ENCODE data around the gene APOB. TPM values are rescaled to one million over a fixed set of nuclear protein-coding genes. Genes with fewer than 3 reads are reported as not detected.

The APOB gene
- total and polyA plus RNA-seq, 8 donors = under 0.01 to 30.7 (median 0.72) TPM; not detected in 3

- H3K27ac ChIP-seq = no peak overlapping the region
- no peak for DNase-seq
- H3K4me3 ChIP-seq = no peak overlapping the region
- no peaks in the 10 kb centered on the region for H3K9me3 ChIP-seq
- H3K4me1 ChIP-seq = no peaks in the 10 kb centered on the region
- TF ChIP-seq POLR2AphosphoS5 (IDR thresholded peaks at IDR 0.05) (no peak), POLR2A (IDR thresholded peaks at IDR 0.05) (no peak), CTCF (IDR thresholded peaks at IDR 0.05) (no peak), EP300 (IDR thresholded peaks at IDR 0.05) (no peak)
- intact Hi-C loops (cut with DNase I; ENCODE audit: low total_unique reads) = no loop called here
- H3K36me3 ChIP-seq = no peaks in the 10 kb centered on the region
- 75 to 87% (median 84%) methylated on average over 8 of the region's 8 CpGs for WGBS, 5 donors
- H3K27me3 ChIP-seq = no peaks in the 10 kb centered on the region
These were observed 30.6 kb downstream of the APOB start for GRCh38 chr2:21013043-21013816.

GRCh38 chr2:21012557-21012937 is 31.3 kb downstream of the APOB start:
- Histone ChIP-seq H3K27me3 (no peaks in the 10 kb centered on the region), H3K36me3 (no peaks in the 10 kb centered on the region), H3K27ac (no peak overlapping the region), H3K9me3 (no peaks in the 10 kb centered on the region), H3K4me3 (no peak overlapping the region), H3K4me1 (no peaks in the 10 kb centered on the region)
- DNase-seq = no peak
- WGBS, 5 donors = 88 to 96% (median 93%) methylated on average over 3 of the region's 3 CpGs
- TF ChIP-seq EP300 (IDR thresholded peaks at IDR 0.05) (no peak), POLR2A (IDR thresholded peaks at IDR 0.05) (no peak), CTCF (IDR thresholded peaks at IDR 0.05) (no peak), POLR2AphosphoS5 (IDR thresholded peaks at IDR 0.05) (no peak)
- intact Hi-C loops (cut with DNase I; ENCODE audit: low total_unique reads) = no loop called here

GRCh38 chr2:21011876-21012556 is 31.9 kb downstream of the APOB start:
- no peaks in the 10 kb centered on the region for H3K4me1 ChIP-seq
- no peak overlapping the region for H3K4me3 ChIP-seq
- no peak for TF ChIP-seq POLR2A (IDR thresholded peaks at IDR 0.05)
- intact Hi-C loops (cut with DNase I; ENCODE audit: low total_unique reads) = no loop called here
- H3K27me3 ChIP-seq = no peaks in the 10 kb centered on the region
- H3K36me3 ChIP-seq = no peaks in the 10 kb centered on the region
- 82 to 86% (median 84%) methylated on average over 8 of the region's 8 CpGs for WGBS, 5 donors
- DNase-seq = no peak
- H3K27ac ChIP-seq = no peak overlapping the region
- H3K9me3 ChIP-seq = no peaks in the 10 kb centered on the region

- Histone ChIP-seq H3K4me1 (no peaks in the 10 kb centered on the region), H3K4me3 (no peak overlapping the region), H3K36me3 (no peaks in the 10 kb centered on the region), H3K27ac (no peak overlapping the region), H3K27me3 (no peaks in the 10 kb centered on the region), H3K9me3 (no peaks in the 10 kb centered on the region)
- intact Hi-C loops (cut with DNase I; ENCODE audit: low total_unique reads) = no loop called here
- DNase-seq = no peak
- no peak for TF ChIP-seq POLR2AphosphoS5 (IDR thresholded peaks at IDR 0.05)
- TF ChIP-seq EP300 (IDR thresholded peaks at IDR 0.05) = no peak
- no peak for TF ChIP-seq POLR2A (IDR thresholded peaks at IDR 0.05)
- no peak for TF ChIP-seq CTCF (IDR thresholded peaks at IDR 0.05)
- 83 to 96% (median 85%) methylated on average over 3 of the region's 3 CpGs for WGBS, 5 donors
These were observed 32.4 kb downstream of the APOB start for GRCh38 chr2:21011453-21011852.
